IPS-20b (cell line): ENCODE measurements around the gene RUNX2.
A peak's percentile ranks its signal among the peaks of the same experiment; 100 is the strongest.

ENCODE experiments used
- H3K27ac ChIP-seq: one replicate; pipeline ENCODE4 v1.5.1; 2013; ENCODE audit warnings: low read length
- H3K27me3 ChIP-seq: 2 replicates; pipeline ENCODE4 v1.6.1; 2013; ENCODE audit warnings: mild to moderate bottlenecking, low read length, inconsistent platforms; ENCODE audit not compliant: insufficient read depth
- H3K36me3 ChIP-seq: 2 replicates; pipeline ENCODE4 v1.6.1; 2013; ENCODE audit warnings: low read depth, mild to moderate bottlenecking, inconsistent platforms, low read length, moderate library complexity; ENCODE audit not compliant: insufficient read depth
- H3K4me1 ChIP-seq: 2 replicates; pipeline ENCODE4 v1.6.1; 2013; ENCODE audit warnings: mild to moderate bottlenecking, control low read depth, inconsistent platforms, low read length, moderate library complexity; ENCODE audit not compliant: insufficient read depth
- H3K4me3 ChIP-seq: 2 replicates; pipeline ENCODE4 v1.5.1; 2013; ENCODE audit warnings: mild to moderate bottlenecking, low read length, inconsistent platforms
- H3K9ac ChIP-seq: 2 replicates; pipeline ENCODE4 v1.6.1; 2013; ENCODE audit warnings: low read depth, mild to moderate bottlenecking, inconsistent platforms, low read length, moderate library complexity
- H3K9me3 ChIP-seq: 2 replicates; pipeline ENCODE4 v1.6.1; 2013; ENCODE audit warnings: mild to moderate bottlenecking, low read depth, low read length, inconsistent platforms; ENCODE audit not compliant: insufficient read depth

The RUNX2 gene

GRCh38 chr6:45438849-45439406, 110.8 kb downstream of the RUNX2 start:
- Histone ChIP-seq H3K9me3 (no peaks in the 10 kb centered on the region), H3K4me1 (peaks cover 8% of the 10 kb centered on the region; the same call in 1 of the 2 replicates), H3K27me3 (no peaks in the 10 kb centered on the region), H3K27ac (no peak overlapping the region), H3K9ac (no peak overlapping the region), H3K36me3 (no peaks in the 10 kb centered on the region), H3K4me3 (no peak overlapping the region)

- H3K4me3 ChIP-seq, result no peak overlapping the region
- no peaks in the 10 kb centered on the region for H3K36me3 ChIP-seq
- H3K27me3 ChIP-seq, result no peaks in the 10 kb centered on the region
- no peaks in the 10 kb centered on the region for H3K9me3 ChIP-seq
- H3K27ac ChIP-seq, result no peak overlapping the region
- no peak overlapping the region for H3K9ac ChIP-seq
- H3K4me1 ChIP-seq, result peaks cover 8% of the 10 kb centered on the region; the same call in 1 of the 2 replicates
These were observed 111.3 kb downstream of the RUNX2 start for GRCh38 chr6:45439459-45439858.

DNA sequence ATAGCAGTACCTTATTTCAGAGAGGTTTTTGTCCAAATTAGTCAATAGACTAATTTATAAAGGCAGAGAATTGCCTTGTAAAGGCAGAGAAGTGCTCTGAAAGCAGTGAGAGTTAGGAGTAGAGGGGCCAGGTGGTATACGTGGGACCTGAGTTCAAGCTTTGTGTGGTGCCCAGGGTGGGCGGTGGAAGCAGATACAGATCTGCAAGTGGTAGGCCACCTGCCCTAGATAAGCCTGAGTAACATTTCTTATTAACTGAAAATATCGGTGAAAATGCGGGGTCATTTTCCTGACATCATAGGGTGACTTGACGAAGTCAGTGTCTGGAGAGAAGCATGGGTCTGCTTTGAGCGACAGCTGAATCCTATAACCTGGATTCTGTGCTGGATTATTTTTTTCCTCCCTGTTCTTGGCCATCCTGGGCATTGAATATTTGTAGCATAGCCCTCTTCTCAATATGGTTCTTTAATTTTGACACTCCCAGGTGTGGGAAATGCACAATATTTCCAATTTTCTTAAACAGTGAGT, 111.8 kb downstream of the RUNX2 start:
- no peaks in the 10 kb centered on the region for H3K27me3 ChIP-seq
- H3K9ac ChIP-seq, result no peak overlapping the region
- H3K4me1 ChIP-seq, result peaks cover 8% of the 10 kb centered on the region; the same call in 1 of the 2 replicates
- H3K36me3 ChIP-seq, result no peaks in the 10 kb centered on the region
- no peaks in the 10 kb centered on the region for H3K9me3 ChIP-seq
- H3K27ac ChIP-seq, result no peak overlapping the region
- H3K4me3 ChIP-seq, result no peak overlapping the region

DNA sequence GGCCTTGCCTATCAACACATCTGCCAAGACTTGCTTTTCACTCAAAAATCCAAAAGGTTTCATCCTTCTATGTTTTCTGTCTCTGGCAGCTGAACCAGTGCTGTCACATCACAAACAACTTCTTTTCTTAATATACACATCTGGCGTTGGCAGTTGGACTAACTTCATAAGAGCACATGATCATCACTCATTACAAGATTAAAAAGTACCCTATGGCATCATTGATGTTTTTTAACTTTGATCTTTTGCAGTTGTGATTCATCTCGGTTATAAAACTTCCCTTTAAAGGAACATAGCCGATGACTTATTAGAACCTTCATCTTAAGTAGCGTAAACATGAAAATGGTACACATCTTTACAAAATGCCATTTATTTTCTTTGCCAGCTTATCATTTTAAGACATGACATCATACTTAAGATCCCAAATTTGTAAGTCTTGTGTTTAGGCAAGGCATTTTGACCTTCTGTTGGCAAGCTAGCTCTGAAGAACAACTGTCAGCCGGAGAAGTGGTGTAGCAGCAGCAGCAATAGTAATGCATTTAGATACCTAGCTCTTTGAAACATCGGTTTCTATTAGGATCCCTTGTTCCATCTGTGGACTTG, 113.8 kb downstream of the RUNX2 start:
- Histone ChIP-seq H3K4me3 (no peak overlapping the region), H3K27me3 (no peaks in the 10 kb centered on the region), H3K4me1 (peaks cover 24% of the 10 kb centered on the region), H3K36me3 (no peaks in the 10 kb centered on the region), H3K9me3 (no peaks in the 10 kb centered on the region), H3K27ac (no peak overlapping the region), H3K9ac (no peak overlapping the region)

GRCh38 chr6:45442716-45443115, 114.6 kb downstream of the RUNX2 start:
- Histone ChIP-seq H3K4me1 (peaks cover 21% of the 10 kb centered on the region), H3K9me3 (no peaks in the 10 kb centered on the region), H3K27ac (no peak overlapping the region), H3K36me3 (no peaks in the 10 kb centered on the region), H3K4me3 (no peak overlapping the region), H3K27me3 (no peaks in the 10 kb centered on the region), H3K9ac (no peak overlapping the region)

DNA sequence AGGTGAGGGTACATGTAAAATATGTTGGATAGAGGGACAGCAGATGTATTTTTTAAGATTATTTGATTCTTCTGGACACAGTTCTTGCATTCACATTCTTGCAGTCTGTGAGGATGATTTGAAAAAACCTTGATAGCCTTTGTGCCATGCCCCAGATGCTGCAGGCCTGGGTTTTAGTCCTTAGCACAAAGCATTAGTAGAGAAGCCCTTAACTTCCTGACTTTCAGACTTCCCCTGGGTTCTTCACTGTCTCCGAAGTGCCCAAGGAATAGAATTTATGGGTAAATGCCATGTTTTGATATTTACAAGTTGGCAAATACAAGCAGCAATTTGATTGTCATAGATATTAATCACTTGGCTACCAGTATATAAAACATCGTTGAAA, 117.2 kb downstream of the RUNX2 start:
- H3K27ac ChIP-seq, result no peak overlapping the region
- H3K9me3 ChIP-seq, result no peaks in the 10 kb centered on the region
- H3K4me3 ChIP-seq, result no peak overlapping the region
- H3K27me3 ChIP-seq, result no peaks in the 10 kb centered on the region
- peaks cover 24% of the 10 kb centered on the region for H3K4me1 ChIP-seq
- no peak overlapping the region for H3K9ac ChIP-seq
- no peaks in the 10 kb centered on the region for H3K36me3 ChIP-seq

- H3K9ac ChIP-seq, result no peak overlapping the region
- no peak overlapping the region for H3K27ac ChIP-seq
- no peaks in the 10 kb centered on the region for H3K9me3 ChIP-seq
- H3K4me3 ChIP-seq, result peak overlapping the region; percentile 28; the same call in 1 of the 2 replicates
- H3K27me3 ChIP-seq, result no peaks in the 10 kb centered on the region
- H3K4me1 ChIP-seq, result peaks cover 24% of the 10 kb centered on the region
- H3K36me3 ChIP-seq, result no peaks in the 10 kb centered on the region
These were observed 117.8 kb downstream of the RUNX2 start for GRCh38 chr6:45445749-45446549.

- Histone ChIP-seq H3K9me3 (no peaks in the 10 kb centered on the region), H3K4me1 (peaks cover 24% of the 10 kb centered on the region), H3K36me3 (no peaks in the 10 kb centered on the region), H3K4me3 (no peak overlapping the region), H3K27ac (no peak overlapping the region), H3K27me3 (no peaks in the 10 kb centered on the region), H3K9ac (no peak overlapping the region)
These were observed 118.9 kb downstream of the RUNX2 start for GRCh38 chr6:45447005-45447404.

DNA sequence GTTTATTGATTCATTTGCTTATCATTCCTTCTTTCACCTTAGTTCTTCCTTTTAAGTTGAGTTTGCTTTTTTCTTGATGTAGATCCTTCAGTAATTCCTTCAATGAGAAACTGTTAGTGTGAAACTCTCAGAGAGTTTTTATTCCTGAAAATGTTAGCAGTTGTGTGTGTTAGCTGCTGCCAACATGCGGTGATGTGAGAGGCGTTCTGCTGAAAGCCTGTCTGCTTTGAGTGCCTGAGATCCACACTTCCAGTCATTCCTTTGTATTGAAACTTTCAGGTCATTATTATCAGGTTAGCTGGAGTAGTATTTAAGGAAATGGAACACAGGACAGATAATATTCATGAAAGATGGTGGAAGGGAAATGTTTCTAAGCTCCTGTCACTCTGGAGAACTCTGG, 119.6 kb downstream of the RUNX2 start:
- H3K9ac ChIP-seq, result no peak overlapping the region
- no peaks in the 10 kb centered on the region for H3K36me3 ChIP-seq

GRCh38 chr6:45448417-45449389, 120.6 kb downstream of the RUNX2 start:
- H3K9ac ChIP-seq, result no peak overlapping the region
- H3K36me3 ChIP-seq, result no peaks in the 10 kb centered on the region
- no peaks in the 10 kb centered on the region for H3K9me3 ChIP-seq
- no peaks in the 10 kb centered on the region for H3K27me3 ChIP-seq
- no peak overlapping the region for H3K4me3 ChIP-seq
- no peak overlapping the region for H3K27ac ChIP-seq
- peaks cover 24% of the 10 kb centered on the region for H3K4me1 ChIP-seq

More for the DNA sequence above, 119.6 kb downstream of the RUNX2 start:
- no peaks in the 10 kb centered on the region for H3K9me3 ChIP-seq
- H3K27me3 ChIP-seq, result no peaks in the 10 kb centered on the region
- no peak overlapping the region for H3K27ac ChIP-seq
- no peak overlapping the region for H3K4me3 ChIP-seq
- H3K4me1 ChIP-seq, result peaks cover 24% of the 10 kb centered on the region

- H3K27me3 ChIP-seq, result no peaks in the 10 kb centered on the region
- H3K27ac ChIP-seq, result no peak overlapping the region
- H3K36me3 ChIP-seq, result no peaks in the 10 kb centered on the region
- peaks cover 24% of the 10 kb centered on the region for H3K4me1 ChIP-seq
- H3K9ac ChIP-seq, result no peak overlapping the region
- H3K9me3 ChIP-seq, result no peaks in the 10 kb centered on the region
- no peak overlapping the region for H3K4me3 ChIP-seq
These were observed 122.0 kb downstream of the RUNX2 start for GRCh38 chr6:45450132-45450531.
